GM23338 (cell line): Measurements from ENCODE around the gene FHAD1. TPM values are rescaled to one million over a fixed set of nuclear protein-coding genes. Genes with fewer than 3 reads are reported as not detected.
"Not testable (repeated sequence)": the region's sequence is repeated elsewhere in the genome, so short reads cannot be mapped to it uniquely, and the experiment has no call there.

ENCODE experiments used
- ATAC-seq: fragments of 200-7000 bp; cut with Tn5 transposase; 3 replicates; pipeline ENCODE4 v1.9.1; 2020
- DNase-seq: peaks from one replicate; pipeline ENCODE4 v3.0.0-alpha.2; 2015; ENCODE audit warnings: low spot score
- H2AFZ ChIP-seq: fragments of 200-600 bp; sonication (generic); 2 replicates; pipeline ENCODE4 v1.8.0; 2016; ENCODE audit warnings: antibody characterized with exemption, mild to moderate bottlenecking, moderate library complexity
- H3F3A ChIP-seq: fragments of 200-600 bp; sonication (generic); replicated peaks from 2 replicates; pipeline ENCODE4 v1.8.0; 2017; ENCODE audit warnings: antibody characterized with exemption, mixed run types, low read depth
- H3K27ac ChIP-seq: fragments of 200-600 bp; sonication (generic); 2 replicates; pipeline ENCODE4 v1.6.1; 2016; ENCODE audit warnings: low read depth
- H3K27me3 ChIP-seq: fragments of 200-600 bp; sonication (generic); 2 replicates; pipeline ENCODE4 v1.8.0; 2016; ENCODE audit warnings: mild to moderate bottlenecking, mixed run types, moderate library complexity; ENCODE audit not compliant: insufficient read depth
- H3K36me3 ChIP-seq: fragments of 200-600 bp; sonication (generic); 2 replicates; pipeline ENCODE4 v1.8.0; 2016; ENCODE audit warnings: mild to moderate bottlenecking; ENCODE audit not compliant: insufficient read depth
- H3K4me1 ChIP-seq: fragments of 200-600 bp; sonication (generic); 2 replicates; pipeline ENCODE4 v1.8.0; 2016; ENCODE audit warnings: mild to moderate bottlenecking, moderate library complexity; ENCODE audit not compliant: insufficient read depth
- H3K4me2 ChIP-seq: fragments of 200-600 bp; sonication (generic); 2 replicates; pipeline ENCODE4 v1.7.1; 2017; ENCODE audit warnings: mixed run types
- H3K4me3 ChIP-seq: fragments of 200-600 bp; sonication (generic); 2 replicates; pipeline ENCODE4 v1.6.1; 2016; ENCODE audit warnings: mixed run types
- H3K79me2 ChIP-seq: fragments of 200-600 bp; sonication (generic); replicated peaks from 2 replicates; pipeline ENCODE4 v1.8.0; 2017; ENCODE audit warnings: mild to moderate bottlenecking; ENCODE audit not compliant: insufficient read depth
- H3K9me2 ChIP-seq: fragments of 200-600 bp; sonication (generic); 2 replicates; pipeline ENCODE4 v1.8.0; 2017; ENCODE audit not compliant: insufficient read depth
- H4K20me1 ChIP-seq: fragments of 200-600 bp; sonication (generic); replicated peaks from 2 replicates; pipeline ENCODE4 v1.8.0; 2017; ENCODE audit warnings: mild to moderate bottlenecking; ENCODE audit not compliant: insufficient read depth
- H3K27ac Mint-ChIP-seq: 2 replicates; pipeline ENCODE4 v1.8.0; 2020; ENCODE audit warnings: inconsistent platforms, mild to moderate bottlenecking, moderate library complexity, mixed read lengths
- H3K27me3 Mint-ChIP-seq: 3 replicates; pipeline ENCODE4 v1.8.0; 2022; ENCODE audit warnings: low read depth, mild to moderate bottlenecking, moderate library complexity, mixed read lengths, inconsistent platforms; ENCODE audit not compliant: insufficient read depth, poor library complexity
- H3K36me3 Mint-ChIP-seq: 3 replicates; pipeline ENCODE4 v1.8.0; 2021; ENCODE audit warnings: low read depth, mild to moderate bottlenecking, inconsistent platforms, moderate library complexity, mixed read lengths
- H3K4me1 Mint-ChIP-seq: 3 replicates; pipeline ENCODE4 v1.8.0; 2020; ENCODE audit warnings: mild to moderate bottlenecking, inconsistent platforms, mixed read lengths
- H3K4me3 Mint-ChIP-seq: 3 replicates; pipeline ENCODE4 v1.8.0; 2021; ENCODE audit warnings: moderate library complexity, mild to moderate bottlenecking, inconsistent platforms, mixed read lengths
- H3K9me3 Mint-ChIP-seq: 3 replicates; pipeline ENCODE4 v1.8.0; 2020; ENCODE audit warnings: moderate library complexity, mild to moderate bottlenecking, inconsistent platforms, mixed read lengths
- EZH2 ChIP-seq: fragments of 200-600 bp; sonication (generic); IDR thresholded peaks from one replicate; pipeline ENCODE4 v1.8.0; 2017; ENCODE audit warnings: antibody characterized with exemption, mild to moderate bottlenecking, low read depth; ENCODE audit not compliant: unreplicated experiment
- POLR2AphosphoS5 ChIP-seq: IDR thresholded peaks from 2 replicates; pipeline ENCODE4 v1.6.1; 2016; ENCODE audit warnings: antibody characterized with exemption, low read depth
- STAT1 ChIP-seq: IDR thresholded peaks from one replicate; pipeline ENCODE4 v1.6.1; 2016; ENCODE audit warnings: antibody characterized with exemption; ENCODE audit not compliant: unreplicated experiment
- ZNF331 ChIP-seq: fragments of 250-450 bp; sonication (Bioruptor Pico); IDR thresholded peaks from 2 replicates; pipeline ENCODE4 v1.5.0; 2020; ENCODE audit warnings: low read depth, mild to moderate bottlenecking, moderate library complexity
- polyA plus RNA-seq: library from polyadenylated mRNA; unstranded; fragments of >200 nt; fragmentation: Nextera tagmentation; extraction: Ambion mirVana; gene quantifications from 2 replicates; pipeline ENCODE4 v1.2.1, GENCODE V29; 2016
- total RNA-seq: library from RNA; depleted of rRNA; stranded (reverse); fragments of >200 nt; shearing (Covaris generic); gene quantifications from 2 replicates; pipeline ENCODE4 v1.2.3, GENCODE V29; 2014
- TF ChIP-seq, protein P1 (sequence below): IDR thresholded peaks from one replicate; pipeline ENCODE4 v1.6.1; 2018; ENCODE audit warnings: antibody characterized with exemption; ENCODE audit not compliant: unreplicated experiment
- TF ChIP-seq, protein P2 (sequence below), 2 experiments: fragments of 200-600 bp in 1 of 2; sonication (generic) in 1 of 2; conservative IDR thresholded peaks; 2 replicates each; pipeline versions ENCODE4 v1.5.1 to v1.6.1; 2016 to 2017; ENCODE audit warnings: antibody characterized with exemption in 2 of 2, low read depth in 2 of 2, mild to moderate bottlenecking in 2 of 2, moderate library complexity in 1 of 2

Gene FHAD1
- total and polyA plus RNA-seq, 2 experiments from 2014 or later, result 1.8 to 3.3 TPM

DNA sequence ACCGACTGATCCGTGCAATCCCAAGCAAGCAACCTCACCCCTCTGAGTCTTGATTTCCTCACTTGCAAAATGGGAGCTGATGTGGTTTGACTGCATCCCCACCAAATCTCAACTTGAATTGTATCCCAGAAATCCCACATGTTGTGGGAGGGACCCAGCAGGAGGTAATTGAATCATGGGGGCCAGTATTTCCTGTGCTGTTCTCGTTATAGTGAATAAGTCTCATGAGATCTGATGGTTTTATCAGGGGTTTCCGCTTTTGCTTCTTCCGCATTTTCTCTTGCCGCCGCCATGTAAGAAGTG lies 58.4 kb downstream of the FHAD1 start:
- Histone ChIP-seq H3K4me1 (no peaks in the 10 kb centered on the region), H3K9me2 (no peaks in the 10 kb centered on the region), H3K4me2 (no peak overlapping the region), H3F3A (no peaks in the 10 kb centered on the region), H3K4me3 (no peak overlapping the region), H3K27ac (no peak overlapping the region), H3K27me3 (no peaks in the 10 kb centered on the region), H3K36me3 (0 out of 2 replicates have a peak, but pooled peaks cover 2% of the 10 kb centered on the region), H4K20me1 (no peaks in the 10 kb centered on the region), H3K79me2 (no peaks in the 10 kb centered on the region), H2AFZ (no peak overlapping the region)
- DNase-seq, result no peak
- Mint-ChIP-seq H3K36me3 (peaks cover 24% of the 10 kb centered on the region), H3K27me3 (peaks cover 5% of the 10 kb centered on the region), H3K4me3 (no peak overlapping the region), H3K27ac (no peak overlapping the region), H3K9me3 (peaks cover 28% of the 10 kb centered on the region), H3K4me1 (no peaks in the 10 kb centered on the region)
- ATAC-seq, result no peak
- TF ChIP-seq POLR2AphosphoS5 (no peak), ZNF331 (CRISPR knock-in tag) (no peak), STAT1 (no peak), EZH2 (no peak)
- TF ChIP-seq, protein P1, sequence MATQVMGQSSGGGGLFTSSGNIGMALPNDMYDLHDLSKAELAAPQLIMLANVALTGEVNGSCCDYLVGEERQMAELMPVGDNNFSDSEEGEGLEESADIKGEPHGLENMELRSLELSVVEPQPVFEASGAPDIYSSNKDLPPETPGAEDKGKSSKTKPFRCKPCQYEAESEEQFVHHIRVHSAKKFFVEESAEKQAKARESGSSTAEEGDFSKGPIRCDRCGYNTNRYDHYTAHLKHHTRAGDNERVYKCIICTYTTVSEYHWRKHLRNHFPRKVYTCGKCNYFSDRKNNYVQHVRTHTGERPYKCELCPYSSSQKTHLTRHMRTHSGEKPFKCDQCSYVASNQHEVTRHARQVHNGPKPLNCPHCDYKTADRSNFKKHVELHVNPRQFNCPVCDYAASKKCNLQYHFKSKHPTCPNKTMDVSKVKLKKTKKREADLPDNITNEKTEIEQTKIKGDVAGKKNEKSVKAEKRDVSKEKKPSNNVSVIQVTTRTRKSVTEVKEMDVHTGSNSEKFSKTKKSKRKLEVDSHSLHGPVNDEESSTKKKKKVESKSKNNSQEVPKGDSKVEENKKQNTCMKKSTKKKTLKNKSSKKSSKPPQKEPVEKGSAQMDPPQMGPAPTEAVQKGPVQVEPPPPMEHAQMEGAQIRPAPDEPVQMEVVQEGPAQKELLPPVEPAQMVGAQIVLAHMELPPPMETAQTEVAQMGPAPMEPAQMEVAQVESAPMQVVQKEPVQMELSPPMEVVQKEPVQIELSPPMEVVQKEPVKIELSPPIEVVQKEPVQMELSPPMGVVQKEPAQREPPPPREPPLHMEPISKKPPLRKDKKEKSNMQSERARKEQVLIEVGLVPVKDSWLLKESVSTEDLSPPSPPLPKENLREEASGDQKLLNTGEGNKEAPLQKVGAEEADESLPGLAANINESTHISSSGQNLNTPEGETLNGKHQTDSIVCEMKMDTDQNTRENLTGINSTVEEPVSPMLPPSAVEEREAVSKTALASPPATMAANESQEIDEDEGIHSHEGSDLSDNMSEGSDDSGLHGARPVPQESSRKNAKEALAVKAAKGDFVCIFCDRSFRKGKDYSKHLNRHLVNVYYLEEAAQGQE, result no peak
- TF ChIP-seq, protein P2, sequence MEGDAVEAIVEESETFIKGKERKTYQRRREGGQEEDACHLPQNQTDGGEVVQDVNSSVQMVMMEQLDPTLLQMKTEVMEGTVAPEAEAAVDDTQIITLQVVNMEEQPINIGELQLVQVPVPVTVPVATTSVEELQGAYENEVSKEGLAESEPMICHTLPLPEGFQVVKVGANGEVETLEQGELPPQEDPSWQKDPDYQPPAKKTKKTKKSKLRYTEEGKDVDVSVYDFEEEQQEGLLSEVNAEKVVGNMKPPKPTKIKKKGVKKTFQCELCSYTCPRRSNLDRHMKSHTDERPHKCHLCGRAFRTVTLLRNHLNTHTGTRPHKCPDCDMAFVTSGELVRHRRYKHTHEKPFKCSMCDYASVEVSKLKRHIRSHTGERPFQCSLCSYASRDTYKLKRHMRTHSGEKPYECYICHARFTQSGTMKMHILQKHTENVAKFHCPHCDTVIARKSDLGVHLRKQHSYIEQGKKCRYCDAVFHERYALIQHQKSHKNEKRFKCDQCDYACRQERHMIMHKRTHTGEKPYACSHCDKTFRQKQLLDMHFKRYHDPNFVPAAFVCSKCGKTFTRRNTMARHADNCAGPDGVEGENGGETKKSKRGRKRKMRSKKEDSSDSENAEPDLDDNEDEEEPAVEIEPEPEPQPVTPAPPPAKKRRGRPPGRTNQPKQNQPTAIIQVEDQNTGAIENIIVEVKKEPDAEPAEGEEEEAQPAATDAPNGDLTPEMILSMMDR (conservative IDR thresholded peaks at IDR 0.05; ENCODE audit: low read depth in 2 of 2), result no peak

DNA sequence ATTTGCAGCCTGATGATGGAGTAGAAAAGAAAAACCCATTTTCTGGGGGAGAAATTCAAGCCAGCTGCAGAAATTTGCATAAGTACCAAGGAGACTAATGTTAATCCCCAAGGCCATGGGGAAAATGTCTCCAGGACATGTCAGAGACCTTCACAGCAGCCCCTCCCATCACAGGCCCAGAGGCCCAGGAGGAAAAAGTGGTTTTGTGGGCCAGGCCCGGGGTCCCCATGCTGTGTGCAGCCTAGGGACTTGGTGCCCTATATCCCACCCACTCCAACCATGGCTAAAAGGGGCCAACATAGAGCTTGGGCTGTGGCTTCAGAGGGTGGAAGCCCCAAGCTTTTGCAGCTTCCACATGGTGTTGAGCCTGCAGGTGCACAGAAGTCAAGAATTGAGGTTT lies 59.3 kb downstream of the FHAD1 start:
- not testable (repeated sequence) for H2AFZ ChIP-seq, H3K27me3 ChIP-seq, H3K27ac Mint-ChIP-seq, DNase-seq, H3K9me2 ChIP-seq, H3K4me3 ChIP-seq, ATAC-seq, H3K4me1 Mint-ChIP-seq, H3K36me3 ChIP-seq, H3K27me3 Mint-ChIP-seq, H3K4me3 Mint-ChIP-seq, H3K79me2 ChIP-seq, H3K4me1 ChIP-seq, H4K20me1 ChIP-seq, H3K27ac ChIP-seq, H3K4me2 ChIP-seq, H3F3A ChIP-seq
- Mint-ChIP-seq H3K36me3 (peaks cover 24% of the 10 kb centered on the region), H3K9me3 (peaks cover 28% of the 10 kb centered on the region)
